Ovary (tissue), 3 donors: ENCODE results near the gene CC2D1A.

Experiments used
- EP300 ChIP-seq: sonication (generic); formaldehyde crosslinking; IDR thresholded peaks from one replicate; pipeline ENCODE4 v1.6.1; 2017; ENCODE audit warnings: antibody characterized with exemption
- POLR2A ChIP-seq: fragments of 450-650 bp; IDR thresholded peaks from one replicate; pipeline ENCODE4 v1.6.1; 2017; ENCODE audit warnings: antibody characterized with exemption, mild to moderate bottlenecking, moderate library complexity
- TF ChIP-seq, protein P1 (sequence below), 3 donors: fragments of 450-650 bp in 2 of 3; fragments of 200-600 bp in 1 of 3; IDR thresholded peaks; one replicate each; pipeline versions ENCODE4 v1.5.1 to v1.8.0; 2016 to 2022; ENCODE audit warnings: antibody characterized with exemption in 3 of 3, mild to moderate bottlenecking in 1 of 3
- donor health status: DM: no; HTN: no; CAD: no.

GRCh38 chr19:13917888-13918406, 11.9 kb downstream of the CC2D1A start:
- no peak for TF ChIP-seq EP300
- TF ChIP-seq, protein P1, sequence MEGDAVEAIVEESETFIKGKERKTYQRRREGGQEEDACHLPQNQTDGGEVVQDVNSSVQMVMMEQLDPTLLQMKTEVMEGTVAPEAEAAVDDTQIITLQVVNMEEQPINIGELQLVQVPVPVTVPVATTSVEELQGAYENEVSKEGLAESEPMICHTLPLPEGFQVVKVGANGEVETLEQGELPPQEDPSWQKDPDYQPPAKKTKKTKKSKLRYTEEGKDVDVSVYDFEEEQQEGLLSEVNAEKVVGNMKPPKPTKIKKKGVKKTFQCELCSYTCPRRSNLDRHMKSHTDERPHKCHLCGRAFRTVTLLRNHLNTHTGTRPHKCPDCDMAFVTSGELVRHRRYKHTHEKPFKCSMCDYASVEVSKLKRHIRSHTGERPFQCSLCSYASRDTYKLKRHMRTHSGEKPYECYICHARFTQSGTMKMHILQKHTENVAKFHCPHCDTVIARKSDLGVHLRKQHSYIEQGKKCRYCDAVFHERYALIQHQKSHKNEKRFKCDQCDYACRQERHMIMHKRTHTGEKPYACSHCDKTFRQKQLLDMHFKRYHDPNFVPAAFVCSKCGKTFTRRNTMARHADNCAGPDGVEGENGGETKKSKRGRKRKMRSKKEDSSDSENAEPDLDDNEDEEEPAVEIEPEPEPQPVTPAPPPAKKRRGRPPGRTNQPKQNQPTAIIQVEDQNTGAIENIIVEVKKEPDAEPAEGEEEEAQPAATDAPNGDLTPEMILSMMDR (IDR thresholded peaks at IDR 0.05) = no peak
- TF ChIP-seq POLR2A = no peak
